IMR-90 (cell line): ENCODE data around the gene IGF2BP3. TPM values are rescaled to one million over a fixed set of nuclear protein-coding genes. Genes with fewer than 3 reads are reported as not detected.

Source experiments
- ATAC-seq: fragments of 200-7000 bp; cut with Tn5 transposase; 2 replicates; pipeline ENCODE4 v1.9.1; 2020; ENCODE audit warnings: low read depth, mild to moderate bottlenecking, moderate library complexity
- BruUV-seq: library from RNA; stranded (reverse); fragments of 400-500 nt; replicated peaks from 2 replicates; lab custom pipeline; 2021; lab: Mats Ljungman, UMichigan
- CTCF ChIA-PET: fragments of 300-600 bp; formaldehyde crosslinking; extraction: SDS; loops from one replicate; lab custom pipeline; 2021; ENCODE audit warnings: antibody characterized with exemption; lab: Yijun Ruan, JAX
- POLR2A ChIA-PET: fragments of 300-600 bp; sonication (Branson Sonifier 250); formaldehyde crosslinking; loops from one replicate; lab custom pipeline; 2022; ENCODE audit warnings: antibody characterized with exemption; ENCODE audit not compliant: unreplicated experiment; lab: Charles Lee
- DNase-seq: peaks from one replicate; pipeline ENCODE4 v3.0.0; 2013
- H2AFZ ChIP-seq: replicated peaks from 2 replicates; pipeline ENCODE3; 2013; ENCODE audit warnings: low read length, mild to moderate bottlenecking; ENCODE audit not compliant: poor library complexity
- H2AK5ac ChIP-seq: 2 replicates; pipeline ENCODE4 v1.6.1; 2013; ENCODE audit warnings: low read depth, low read length, inconsistent platforms
- H2AK9ac ChIP-seq: replicated peaks from 2 replicates; pipeline ENCODE3; 2013; ENCODE audit warnings: mild to moderate bottlenecking, low read depth, low read length, moderate library complexity; ENCODE audit not compliant: poor library complexity
- H2BK120ac ChIP-seq: 2 replicates; pipeline ENCODE4 v1.6.1; 2013; ENCODE audit warnings: low read depth, low read length, inconsistent platforms
- H2BK15ac ChIP-seq: 3 replicates; pipeline ENCODE4 v1.6.1; 2013; ENCODE audit warnings: low read depth, low read length, inconsistent platforms
- H2BK20ac ChIP-seq: 2 replicates; pipeline ENCODE4 v1.6.1; 2013; ENCODE audit warnings: low read depth, mild to moderate bottlenecking, inconsistent platforms, low read length, moderate library complexity
- H2BK5ac ChIP-seq: 2 replicates; pipeline ENCODE4 v1.6.1; 2013; ENCODE audit warnings: mild to moderate bottlenecking, low read depth, low read length, inconsistent platforms; ENCODE audit not compliant: poor library complexity, severe bottlenecking
- H3K14ac ChIP-seq: replicated peaks from 2 replicates; pipeline ENCODE4 v1.6.1; 2013; ENCODE audit warnings: low read depth, low read length, inconsistent platforms
- H3K18ac ChIP-seq: 2 replicates; pipeline ENCODE4 v1.6.1; 2013; ENCODE audit warnings: low read depth, low read length, control low read depth
- H3K23ac ChIP-seq: 2 replicates; pipeline ENCODE4 v1.6.1; 2013; ENCODE audit warnings: low read depth, low read length, inconsistent platforms
- H3K27ac ChIP-seq: 2 replicates; pipeline ENCODE4 v1.5.1; 2013; ENCODE audit warnings: mild to moderate bottlenecking, control low read depth, low read length; ENCODE audit not compliant: insufficient read depth
- H3K27me3 ChIP-seq: 2 replicates; pipeline ENCODE4 v1.6.1; 2013; ENCODE audit warnings: low read length; ENCODE audit not compliant: control insufficient read depth, insufficient read depth
- H3K36me3 ChIP-seq: 2 replicates; pipeline ENCODE4 v1.6.1; 2013; ENCODE audit warnings: low read length, mixed read lengths; ENCODE audit not compliant: control insufficient read depth, insufficient read depth
- H3K4ac ChIP-seq: 2 replicates; pipeline ENCODE4 v1.6.1; 2013; ENCODE audit warnings: low read depth, low read length, inconsistent platforms
- H3K4me1 ChIP-seq: 2 replicates; pipeline ENCODE4 v1.6.1; 2013; ENCODE audit warnings: low read length, mixed read lengths; ENCODE audit not compliant: control insufficient read depth, insufficient read depth
- H3K4me2 ChIP-seq: 2 replicates; pipeline ENCODE4 v1.6.1; 2013; ENCODE audit warnings: low read depth, mild to moderate bottlenecking, control low read depth, low read length, moderate library complexity
- H3K4me3 ChIP-seq: 2 replicates; pipeline ENCODE4 v1.5.1; 2013; ENCODE audit warnings: low read depth, mild to moderate bottlenecking, control low read depth, low read length, moderate library complexity; ENCODE audit not compliant: insufficient read depth
- H3K56ac ChIP-seq: 2 replicates; pipeline ENCODE4 v1.6.1; 2013; ENCODE audit warnings: low read length, inconsistent platforms; ENCODE audit not compliant: insufficient read depth; ENCODE audit errors: extremely low read depth
- H3K79me1 ChIP-seq, 2 experiments: 2 replicates each; pipeline ENCODE4 v1.6.1; 2013; ENCODE audit warnings: low read length in 2 of 2, inconsistent platforms in 1 of 2, low read depth in 1 of 2
- H3K9ac ChIP-seq: 2 replicates; pipeline ENCODE4 v1.6.1; 2013; ENCODE audit warnings: low read depth, low read length, control low read depth
- H3K9me1 ChIP-seq: 2 replicates; pipeline ENCODE4 v1.6.1; 2013; ENCODE audit warnings: low read length, inconsistent platforms; ENCODE audit not compliant: insufficient read depth
- H3K9me3 ChIP-seq: 2 replicates; pipeline ENCODE4 v1.6.1; 2013; ENCODE audit warnings: low read length; ENCODE audit not compliant: control insufficient read depth, insufficient read depth
- H4K20me1 ChIP-seq: 2 replicates; pipeline ENCODE4 v1.6.1; 2013; ENCODE audit warnings: low read length, inconsistent platforms; ENCODE audit not compliant: insufficient read depth
- H4K5ac ChIP-seq: 2 replicates; pipeline ENCODE4 v1.6.1; 2013; ENCODE audit warnings: mild to moderate bottlenecking, low read depth, low read length, control low read depth
- H4K8ac ChIP-seq, 2 experiments: 2 replicates each; pipeline ENCODE4 v1.6.1; 2013; ENCODE audit warnings: low read depth in 2 of 2, low read length in 2 of 2, control low read depth in 1 of 2, inconsistent platforms in 1 of 2
- H4K91ac ChIP-seq: 2 replicates; pipeline ENCODE4 v1.6.1; 2013; ENCODE audit warnings: low read depth, low read length, inconsistent platforms; ENCODE audit not compliant: insufficient read depth
- CHD1 ChIP-seq: IDR thresholded peaks from 2 replicates; pipeline ENCODE4 v1.6.1; 2012; ENCODE audit warnings: low read depth, low read length, improper control_type of control experiment
- CTCF ChIP-seq: conservative IDR thresholded peaks from 2 replicates; pipeline ENCODE4 v1.5.1; 2012; ENCODE audit warnings: mild to moderate bottlenecking, low read depth, low read length, improper control_type of control experiment
- RAD21 ChIP-seq: IDR thresholded peaks from 2 replicates; pipeline ENCODE4 v1.6.1; 2012; ENCODE audit warnings: low read length, improper control_type of control experiment
- SMC3 ChIP-seq: fragments of 150-350 bp; IDR thresholded peaks from 2 replicates; pipeline ENCODE4 v1.6.1; 2016; ENCODE audit warnings: low read depth, mild to moderate bottlenecking, antibody characterized with exemption, low read length, moderate library complexity
- WGBS, 2 experiments: methylation state at CpG; one replicate each; pipeline versions ENCODE4 v1.1.5 to v1.1.7; 2013; ENCODE audit warnings: missing lambda C conversion rate in 2 of 2; ENCODE audit not compliant: insufficient read length in 1 of 2; ENCODE audit errors: extremely low coverage in 2 of 2; 5-methylcytosine and 5-hydroxymethylcytosine counted together
- dilution Hi-C: fragments of 300-500 bp; cut with HindIII; formaldehyde crosslinking; loops from one replicate; pipeline ENCODE4 v1.14.3; 2018; ENCODE audit warnings: low sequenced_read_pairs; ENCODE audit not compliant: unreplicated experiment
- in situ Hi-C: fragments of 300-500 bp; cut with MboI; formaldehyde crosslinking; loops from 3 replicates; pipeline ENCODE4 v1.14.3; 2019; ENCODE audit warnings: low sequenced_read_pairs, inconsistent platforms, mixed read lengths
- intact Hi-C: fragments of 100-400 bp; cut with micrococcal nuclease; formaldehyde crosslinking; loops from 2 replicates; pipeline ENCODE4 v1.10.0; 2022
- polyA plus RNA-seq, 3 experiments: library from polyadenylated mRNA; depleted of rRNA; stranded (reverse); fragments of >200 nt; gene quantifications; 2 replicates each; pipeline ENCODE4 v1.2.3, GENCODE V29; 2012; ENCODE audit warnings: low replicate concordance in 1 of 3
- total RNA-seq: library from RNA; depleted of rRNA; stranded (reverse); fragments of >200 nt; gene quantifications from 2 replicates; pipeline ENCODE4 v1.2.3, GENCODE V29; 2012
- TF ChIP-seq, protein P1 (sequence below): fragments of 150-350 bp; IDR thresholded peaks from 2 replicates; pipeline ENCODE4 v1.6.1; 2016; ENCODE audit warnings: low read depth, mild to moderate bottlenecking, low read length, moderate library complexity, borderline replicate concordance

Gene IGF2BP3
- total and polyA plus RNA-seq, 2 of the 4 experiments (the other 2 are of a cell fraction): 50.9 to 59.3 TPM

- TF ChIP-seq, protein P1, sequence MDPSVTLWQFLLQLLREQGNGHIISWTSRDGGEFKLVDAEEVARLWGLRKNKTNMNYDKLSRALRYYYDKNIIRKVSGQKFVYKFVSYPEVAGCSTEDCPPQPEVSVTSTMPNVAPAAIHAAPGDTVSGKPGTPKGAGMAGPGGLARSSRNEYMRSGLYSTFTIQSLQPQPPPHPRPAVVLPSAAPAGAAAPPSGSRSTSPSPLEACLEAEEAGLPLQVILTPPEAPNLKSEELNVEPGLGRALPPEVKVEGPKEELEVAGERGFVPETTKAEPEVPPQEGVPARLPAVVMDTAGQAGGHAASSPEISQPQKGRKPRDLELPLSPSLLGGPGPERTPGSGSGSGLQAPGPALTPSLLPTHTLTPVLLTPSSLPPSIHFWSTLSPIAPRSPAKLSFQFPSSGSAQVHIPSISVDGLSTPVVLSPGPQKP: no peak
Measured at GRCh38 chr7:23467291-23467805, 2.9 kb downstream of the IGF2BP3 start (continued).

DNA sequence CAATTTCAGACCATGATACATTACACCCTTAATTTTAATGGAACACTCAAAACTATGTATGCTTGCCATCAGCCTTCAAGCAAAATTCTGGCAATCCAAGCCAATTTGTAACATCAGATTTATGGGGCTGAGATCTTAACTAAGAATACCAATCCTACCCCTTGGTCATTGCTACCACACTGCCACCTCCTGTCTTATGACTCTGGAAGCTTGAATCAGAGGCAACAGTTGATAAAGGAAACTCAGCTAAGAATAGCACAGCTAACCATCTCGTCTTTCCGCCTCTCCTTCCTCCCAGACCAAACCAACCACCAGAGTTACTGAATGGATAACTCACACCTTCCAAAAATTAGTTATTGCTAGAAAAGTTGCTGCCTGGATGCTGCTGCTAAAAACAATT is 7.4 kb downstream of the IGF2BP3 start:
- Histone ChIP-seq H2BK15ac (no peak overlapping the region), H3K4me1 (peaks cover 13% of the 10 kb centered on the region), H3K56ac (no peak overlapping the region), H3K4me3 (no peak overlapping the region), H3K4ac (no peak overlapping the region), H2AFZ (no peak overlapping the region), H2BK120ac (no peak overlapping the region), H3K4me2 (peak overlapping the region; percentile 4; the same call in 1 of the 2 replicates), H4K5ac (no peak overlapping the region), H3K27ac (no peak overlapping the region), H4K20me1 (peaks cover 83% of the 10 kb centered on the region), H3K23ac (no peak overlapping the region), H3K27me3 (no peaks in the 10 kb centered on the region), H4K8ac (no peak overlapping the region), H2AK9ac (no peak overlapping the region), H2BK5ac (peak overlapping the region; percentile 6), H2AK5ac (no peak overlapping the region), H3K14ac (no peak overlapping the region), H2BK20ac (no peak overlapping the region), H3K9me1 (peaks cover 5% of the 10 kb centered on the region), H3K36me3 (no peaks in the 10 kb centered on the region), H4K91ac (no peak overlapping the region), H3K79me1 (peaks cover 0 to 41% of the 10 kb centered on the region in 2 experiments; a peak in 2 of 4 replicates), H3K9ac (no peak overlapping the region), H3K9me3 (no peaks in the 10 kb centered on the region), H3K18ac (no peak overlapping the region)
- POLR2A ChIA-PET: no interaction called here
- ATAC-seq: peak; percentile 24; the same call in 1 of the 2 replicates
- DNase-seq: peak; percentile 67
- intact Hi-C loops: no loop called here
- in situ Hi-C loops: no loop called here
- no CpG with 5 or more reads among the region's 2 CpGs for WGBS, 2 experiments
- CTCF ChIA-PET: interaction anchor here (0.6 to 1.2 kb wide), 4 partner anchors 45 to 190 kb away, joined by 3 to 4 read pairs (median 4); no protein-coding TSS in a partner anchor
- BruUV-seq: no TSS peak
- dilution Hi-C loops: no loop called here
- no peak for TF ChIP-seq CHD1
- peak; percentile 50 for TF ChIP-seq CTCF
- peak; percentile 66 for TF ChIP-seq RAD21
- peak; percentile 67 for TF ChIP-seq SMC3
